BE2C (cell line): ENCODE results near the gene PKMYT1.

Source experiments
- DNase-seq: peaks from one replicate; pipeline ENCODE4 v3.0.0-alpha.2; 2020
- H3K27me3 ChIP-seq: fragments of 250-450 bp; sonication (Bioruptor Pico); 2 replicates; pipeline ENCODE4 v1.5.1; 2020; ENCODE audit warnings: mild to moderate bottlenecking
- H3K36me3 ChIP-seq: fragments of 250-450 bp; sonication (Bioruptor Pico); 2 replicates; pipeline ENCODE4 v1.5.1; 2020; ENCODE audit warnings: mild to moderate bottlenecking
- H3K4me1 ChIP-seq: fragments of 250-450 bp; sonication (Bioruptor Pico); 2 replicates; pipeline ENCODE4 v1.5.1; 2020
- H3K4me3 ChIP-seq: 2 replicates; pipeline ENCODE4 v1.5.1; 2011; ENCODE audit warnings: low read depth, low read length
- H3K9me3 ChIP-seq: fragments of 250-450 bp; sonication (Bioruptor Pico); 2 replicates; pipeline ENCODE4 v1.5.1; 2020
- CTCF ChIP-seq: IDR thresholded peaks from 2 replicates; pipeline ENCODE4 v1.5.1; 2012; ENCODE audit warnings: mild to moderate bottlenecking, low read depth, low read length

Gene PKMYT1

DNA sequence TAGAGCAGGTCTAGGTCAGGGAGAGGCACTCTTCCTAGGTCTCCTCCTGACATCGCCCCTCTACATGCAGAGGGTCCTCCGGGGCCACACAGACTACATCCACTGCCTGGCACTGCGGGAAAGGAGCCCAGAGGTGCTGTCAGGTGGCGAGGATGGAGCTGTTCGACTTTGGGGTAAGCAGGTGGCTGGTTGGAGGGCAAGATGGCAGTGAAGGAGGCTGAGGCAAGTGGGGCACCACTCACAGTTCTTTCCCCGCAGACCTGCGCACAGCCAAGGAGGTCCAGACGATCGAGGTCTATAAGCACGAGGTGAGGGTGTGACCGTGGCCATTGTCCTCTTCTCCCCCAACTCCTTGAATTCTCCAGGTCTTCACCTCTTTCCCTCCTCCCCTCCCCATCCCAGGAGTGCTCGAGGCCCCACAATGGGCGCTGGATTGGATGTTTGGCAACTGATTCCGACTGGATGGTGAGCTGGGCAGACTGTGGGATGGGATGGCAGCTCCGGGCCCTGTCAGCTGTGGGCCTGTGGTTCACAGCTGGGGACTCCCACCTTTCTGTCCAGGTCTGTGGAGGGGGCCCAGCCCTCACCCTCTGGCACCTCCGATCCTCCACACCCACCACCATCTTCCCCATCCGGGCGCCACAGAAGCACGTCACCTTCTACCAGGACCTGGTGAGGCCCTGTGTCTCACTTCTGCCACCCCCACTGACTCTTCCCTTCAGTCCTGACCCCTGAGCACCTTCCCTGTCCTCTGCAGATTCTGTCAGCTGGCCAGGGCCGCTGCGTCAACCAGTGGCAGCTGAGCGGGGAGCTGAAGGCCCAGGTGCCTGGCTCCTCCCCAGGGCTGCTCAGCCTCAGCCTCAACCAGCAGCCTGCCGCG, 46.6 kb upstream of the PKMYT1 start:
- no peaks in the 10 kb centered on the region for H3K9me3 ChIP-seq
- no peak for TF ChIP-seq CTCF
- peaks cover 19% of the 10 kb centered on the region for H3K36me3 ChIP-seq
- no peak overlapping the region for H3K4me3 ChIP-seq
- peaks cover 23% of the 10 kb centered on the region for H3K4me1 ChIP-seq
- no peak for DNase-seq
- peaks cover 36% of the 10 kb centered on the region for H3K27me3 ChIP-seq

DNA sequence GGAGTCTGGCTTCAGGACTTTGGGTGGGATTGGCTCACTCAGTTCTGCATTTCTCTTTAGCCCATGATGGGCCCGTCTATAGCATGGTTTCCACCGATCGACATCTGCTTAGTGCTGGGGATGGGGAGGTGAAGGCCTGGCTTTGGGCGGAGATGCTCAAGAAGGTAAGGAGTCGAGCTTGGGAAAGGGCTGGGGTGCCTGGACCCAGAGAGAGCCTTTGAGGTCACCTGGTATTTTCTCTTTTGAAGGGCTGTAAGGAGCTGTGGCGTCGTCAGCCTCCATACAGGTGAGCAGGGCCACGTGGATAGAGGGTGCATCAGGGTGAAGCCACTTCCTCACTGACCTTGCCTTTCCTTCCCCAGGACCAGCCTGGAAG, 45.7 kb upstream of the PKMYT1 start:
- H3K27me3 ChIP-seq = peaks cover 28% of the 10 kb centered on the region
- no peak for DNase-seq

GRCh38 chr16:3025032-3026002, 45.1 kb upstream of the PKMYT1 start:
- Histone ChIP-seq H3K4me3 (no peak overlapping the region), H3K4me1 (peaks cover 26% of the 10 kb centered on the region), H3K9me3 (no peaks in the 10 kb centered on the region), H3K36me3 (peaks cover 19% of the 10 kb centered on the region), H3K27me3 (peaks cover 21% of the 10 kb centered on the region)
- no peak for TF ChIP-seq CTCF
- DNase-seq = no peak

More for the DNA sequence above, 45.7 kb upstream of the PKMYT1 start:
- no peak overlapping the region for H3K4me3 ChIP-seq
- H3K9me3 ChIP-seq = no peaks in the 10 kb centered on the region
- TF ChIP-seq CTCF = no peak
- H3K4me1 ChIP-seq = peaks cover 26% of the 10 kb centered on the region
- peaks cover 19% of the 10 kb centered on the region for H3K36me3 ChIP-seq

GRCh38 chr16:3023669-3024478, 43.6 kb upstream of the PKMYT1 start, which contains the start of the genes HCFC1R1 and THOC6:
TSS of gene HCFC1R1 (minus strand) at chr16:3023942. CDS start at chr16:3023941, 1 bp downstream.
TSS of gene THOC6 (plus strand) at chr16:3024035. CDS start at chr16:3024327, 292 bp downstream.
- peak within 1 kb of the TSS; percentile 91 for H3K4me3 ChIP-seq
- H3K4me1 ChIP-seq = peaks cover 26% of the 10 kb centered on the region
- peaks cover 7% of the 10 kb centered on the region for H3K27me3 ChIP-seq
- no peak for TF ChIP-seq CTCF
- DNase-seq = peak; percentile 98
- no peaks in the 10 kb centered on the region for H3K9me3 ChIP-seq
- peaks cover 19% of the 10 kb centered on the region for H3K36me3 ChIP-seq

DNA sequence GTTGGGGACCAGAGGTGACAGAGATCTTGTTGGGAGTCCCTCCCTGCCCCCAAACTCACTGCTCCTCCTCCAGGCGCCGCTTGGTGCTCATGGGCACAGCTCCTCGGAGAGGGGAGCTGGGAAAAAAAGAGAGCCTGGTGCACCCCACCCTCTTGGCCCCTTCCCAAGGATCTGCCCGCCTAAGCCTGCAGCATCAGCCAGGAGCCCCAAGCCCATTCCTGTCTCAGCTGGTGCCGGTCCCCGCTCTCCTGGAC, 43.1 kb upstream of the PKMYT1 start:
- H3K4me3 ChIP-seq = peak overlapping the region; percentile 91
- H3K4me1 ChIP-seq = peaks cover 24% of the 10 kb centered on the region
- DNase-seq = no peak
- no peak for TF ChIP-seq CTCF
- peaks cover 19% of the 10 kb centered on the region for H3K36me3 ChIP-seq
- H3K9me3 ChIP-seq = no peaks in the 10 kb centered on the region
- H3K27me3 ChIP-seq = peaks cover 1% of the 10 kb centered on the region
